MM.1S (cell line): ENCODE results near the gene SF3A2.

Source experiments
- CTCF ChIP-seq: fragments of 300-600 bp; sonication (generic); IDR thresholded peaks from 2 replicates; pipeline ENCODE4 v1.5.1; 2016; ENCODE audit warnings: antibody characterized with exemption, low read length, mixed read lengths
- EZH2 ChIP-seq: fragments of 300-600 bp; sonication (generic); optimal IDR thresholded peaks from 2 replicates; pipeline ENCODE3; 2017; ENCODE audit warnings: low read depth, mild to moderate bottlenecking, antibody characterized with exemption, low read length, mixed read lengths

- TF ChIP-seq CTCF (no peak), EZH2 (no peak)
These were observed 35.0 kb upstream of the SF3A2 start for GRCh38 chr19:2201473-2202148.
